GM21423 (cell line): Measurements from ENCODE around the gene MACF1.

ENCODE experiments used
- ATAC-seq: cut with Tn5 transposase; IDR thresholded peaks from one replicate; pipeline ENCODE4 v1.9.1; 2021; ENCODE audit warnings: mild to moderate bottlenecking, moderate library complexity; ENCODE audit not compliant: unreplicated experiment

MACF1 gene

GRCh38 chr1:39292401-39292800 lies 87.9 kb downstream of the MACF1 start:
- ATAC-seq, result no peak

- ATAC-seq, result no peak
Measured at GRCh38 chr1:39293375-39294070, 89.0 kb downstream of the MACF1 start.

- no peak for ATAC-seq
Measured at GRCh38 chr1:39294531-39294930, 90.0 kb downstream of the MACF1 start.

- no peak for ATAC-seq
Measured at GRCh38 chr1:39295901-39296300, 91.4 kb downstream of the MACF1 start.

- ATAC-seq, result no peak
Measured at GRCh38 chr1:39297551-39297950, 93.1 kb downstream of the MACF1 start.

GRCh38 chr1:39301606-39302005 lies 97.1 kb downstream of the MACF1 start:
- ATAC-seq, result no peak

- no peak for ATAC-seq
Measured at GRCh38 chr1:39305555-39305954, 101.1 kb downstream of the MACF1 start.

GRCh38 chr1:39310015-39310414 lies 105.5 kb downstream of the MACF1 start:
- ATAC-seq, result no peak

GRCh38 chr1:39310691-39311090 lies 106.2 kb downstream of the MACF1 start:
- ATAC-seq, result no peak

- ATAC-seq, result no peak
Measured at GRCh38 chr1:39317111-39317510, 112.6 kb downstream of the MACF1 start.

GRCh38 chr1:39317910-39318633 lies 113.6 kb downstream of the MACF1 start:
- no peak for ATAC-seq

GRCh38 chr1:39321979-39322378 lies 117.5 kb downstream of the MACF1 start:
- ATAC-seq, result no peak

GRCh38 chr1:39322431-39322830 lies 117.9 kb downstream of the MACF1 start:
- no peak for ATAC-seq

GRCh38 chr1:39324888-39325287 lies 120.4 kb downstream of the MACF1 start:
- no peak for ATAC-seq

GRCh38 chr1:39326836-39327235 lies 122.3 kb downstream of the MACF1 start:
- ATAC-seq, result no peak

- no peak for ATAC-seq
Measured at GRCh38 chr1:39328095-39328494, 123.6 kb downstream of the MACF1 start.

GRCh38 chr1:39328586-39329121 lies 124.2 kb downstream of the MACF1 start:
- ATAC-seq, result no peak

GRCh38 chr1:39331647-39332046 lies 127.2 kb downstream of the MACF1 start:
- ATAC-seq, result no peak

GRCh38 chr1:39332291-39332690 lies 127.8 kb downstream of the MACF1 start:
- ATAC-seq, result no peak

GRCh38 chr1:39332828-39333227 lies 128.3 kb downstream of the MACF1 start:
- ATAC-seq, result no peak

GRCh38 chr1:39333296-39333695 lies 128.8 kb downstream of the MACF1 start:
- no peak for ATAC-seq

- ATAC-seq, result no peak
Measured at GRCh38 chr1:39335216-39335615, 130.7 kb downstream of the MACF1 start.
